SHP77 treated with DMSO at 0.1 percent for 48 hours (cell line): ENCODE measurements around the gene EN2.
"Not testable (repeated sequence)": the region's sequence is repeated elsewhere in the genome, so short reads cannot be mapped to it uniquely, and the experiment has no call there.

Source experiments
- DNase-seq: peaks from one replicate; lab custom pipeline; 2025; lab: John Stamatoyannopoulos, UW

Gene EN2

GRCh38 chr7:155425887-155426286, 32.0 kb upstream of the EN2 start:
- no peak for DNase-seq

- DNase-seq: no peak
Measured at GRCh38 chr7:155426543-155427410, 31.2 kb upstream of the EN2 start.

- no peak for DNase-seq
Measured at GRCh38 chr7:155427411-155428038, 30.4 kb upstream of the EN2 start.

GRCh38 chr7:155428171-155428834, 29.6 kb upstream of the EN2 start:
- DNase-seq: no peak

GRCh38 chr7:155429651-155430050, 28.3 kb upstream of the EN2 start:
- no peak for DNase-seq

GRCh38 chr7:155430606-155431005, 27.3 kb upstream of the EN2 start:
- no peak for DNase-seq

- no peak for DNase-seq
Measured at GRCh38 chr7:155431231-155431630, 26.7 kb upstream of the EN2 start.

- no peak for DNase-seq
Measured at GRCh38 chr7:155431711-155432110, 26.2 kb upstream of the EN2 start.

- DNase-seq: no peak
Measured at GRCh38 chr7:155435110-155435509, 22.8 kb upstream of the EN2 start.

- DNase-seq: no peak
Measured at GRCh38 chr7:155437836-155438235, 20.1 kb upstream of the EN2 start.

GRCh38 chr7:155438777-155439176, 19.2 kb upstream of the EN2 start:
- DNase-seq: no peak

GRCh38 chr7:155439311-155440017, 18.5 kb upstream of the EN2 start:
- DNase-seq: no peak

- no peak for DNase-seq
Measured at GRCh38 chr7:155440018-155440410, 17.9 kb upstream of the EN2 start.

GRCh38 chr7:155441856-155442255, 16.1 kb upstream of the EN2 start:
- DNase-seq: no peak

- no peak for DNase-seq
Measured at GRCh38 chr7:155444746-155445145, 13.2 kb upstream of the EN2 start.

- not testable (repeated sequence) for DNase-seq
Measured at GRCh38 chr7:155445606-155446005, 12.3 kb upstream of the EN2 start.

- no peak for DNase-seq
Measured at GRCh38 chr7:155447603-155448002, 10.3 kb upstream of the EN2 start.

GRCh38 chr7:155448632-155449007, 9.3 kb upstream of the EN2 start:
- no peak for DNase-seq

GRCh38 chr7:155449008-155449868, 8.7 kb upstream of the EN2 start:
- no peak for DNase-seq

- no peak for DNase-seq
Measured at GRCh38 chr7:155449869-155450557, 7.9 kb upstream of the EN2 start.

GRCh38 chr7:155450558-155450969, 7.4 kb upstream of the EN2 start:
- DNase-seq: no peak
